Fibroblast of skin of back (primary cell): ENCODE measurements around the gene POU3F1.
A peak's percentile ranks its signal among the peaks of the same experiment; 100 is the strongest.
"Not testable (repeated sequence)": the region's sequence is repeated elsewhere in the genome, so short reads cannot be mapped to it uniquely, and the experiment has no call there.

Source experiments
- DNase-seq: peaks from one replicate; pipeline ENCODE4 v3.0.0-alpha.2; 2013

POU3F1 gene

GRCh38 chr1:38047603-38048141 lies 1.1 kb upstream of the POU3F1 start:
- peak; percentile 27 for DNase-seq

GRCh38 chr1:38046884-38047602 lies 450 bp upstream of the POU3F1 start:
- peak; percentile 86 for DNase-seq

- no peak for DNase-seq
Observed at GRCh38 chr1:38045401-38046332, 926 bp downstream of the POU3F1 start.

- no peak for DNase-seq
Observed at GRCh38 chr1:38044221-38045215, 2.1 kb downstream of the POU3F1 start.

- no peak for DNase-seq
Observed at GRCh38 chr1:38043036-38043747, 3.4 kb downstream of the POU3F1 start.

- no peak for DNase-seq
Observed at GRCh38 chr1:38041936-38042834, 4.4 kb downstream of the POU3F1 start.

GRCh38 chr1:38039331-38040088 lies 7.1 kb downstream of the POU3F1 start:
- DNase-seq, result no peak

GRCh38 chr1:38038861-38039260 lies 7.7 kb downstream of the POU3F1 start:
- peak; percentile 82 for DNase-seq

GRCh38 chr1:38037221-38037939 lies 9.2 kb downstream of the POU3F1 start:
- no peak for DNase-seq

GRCh38 chr1:38034871-38035270 lies 11.7 kb downstream of the POU3F1 start:
- no peak for DNase-seq

GRCh38 chr1:38032992-38033391 lies 13.6 kb downstream of the POU3F1 start:
- not testable (repeated sequence) for DNase-seq

- no peak for DNase-seq
Observed at GRCh38 chr1:38031513-38031866, 15.1 kb downstream of the POU3F1 start.

GRCh38 chr1:38030596-38031512 lies 15.7 kb downstream of the POU3F1 start:
- no peak for DNase-seq

- peak; percentile 76 for DNase-seq
Observed at GRCh38 chr1:38029685-38030511, 16.7 kb downstream of the POU3F1 start.

- peak; percentile 57 for DNase-seq
Observed at GRCh38 chr1:38029081-38029681, 17.4 kb downstream of the POU3F1 start.

GRCh38 chr1:38028671-38029070 lies 17.9 kb downstream of the POU3F1 start:
- no peak for DNase-seq
